Gastrocnemius medialis (tissue), 4 donors: ENCODE measurements around the gene ERICH6. TPM values are rescaled to one million over a fixed set of nuclear protein-coding genes. Genes with fewer than 3 reads are reported as not detected.

Experiments used
- ATAC-seq, 2 donors: fragments of 150-250 bp; one replicate each; pipeline ENCODE4 v1.9.1; 2016
- DNase-seq, 2 donors: peaks; one replicate each; pipeline ENCODE4 v3.0.0-alpha.2; 2019
- H3K27ac ChIP-seq, 4 donors: fragments of 200-600 bp; sonication (generic); 1 replicate in 1 of 4; 2 replicates in 3 of 4; pipeline ENCODE4 v1.5.1; 2016 to 2018; ENCODE audit warnings: mild to moderate bottlenecking in 2 of 4, moderate library complexity in 1 of 4
- H3K27me3 ChIP-seq, 3 donors: fragments of 200-600 bp; sonication (generic) in 2 of 3; 1 replicate in 1 of 3; 2 replicates in 2 of 3; pipeline versions ENCODE4 v1.5.1 to v1.6.0; 2016 to 2019; ENCODE audit warnings: mild to moderate bottlenecking in 1 of 3, moderate library complexity in 1 of 3
- H3K36me3 ChIP-seq, 2 donors: fragments of 200-600 bp; sonication (generic) in 1 of 2; one replicate each; pipeline ENCODE4 v1.5.1; 2017 to 2018
- H3K4me1 ChIP-seq, 2 donors: fragments of 200-600 bp; sonication (generic) in 1 of 2; one replicate each; pipeline ENCODE4 v1.5.1; 2016 to 2017; ENCODE audit warnings: mild to moderate bottlenecking in 2 of 2
- H3K4me3 ChIP-seq, 4 donors: fragments of 200-600 bp; sonication (generic) in 3 of 4; 1 replicate in 1 of 4; 2 replicates in 3 of 4; pipeline ENCODE4 v1.5.1; 2016 to 2019; ENCODE audit warnings: mild to moderate bottlenecking in 2 of 4
- H3K9me3 ChIP-seq, 3 donors: fragments of 200-600 bp; sonication (generic) in 2 of 3; 1 replicate in 1 of 3; 2 replicates in 2 of 3; pipeline ENCODE4 v1.5.1; 2016 to 2019
- CTCF ChIP-seq, 5 experiments: fragments of 450-650 bp in 3 of 5; fragments of 200-600 bp in 2 of 5; sonication (generic) in 2 of 5; IDR thresholded peaks in 4 of 5; conservative IDR thresholded peaks in 1 of 5; 1 replicate in 4 of 5; 2 replicates in 1 of 5; pipeline ENCODE4 v1.5.1; 2016 to 2019; ENCODE audit warnings: antibody characterized with exemption in 5 of 5, mild to moderate bottlenecking in 3 of 5, moderate library complexity in 3 of 5
- POLR2A ChIP-seq, 2 donors: fragments of 450-650 bp; IDR thresholded peaks; one replicate each; pipeline ENCODE4 v1.6.1; 2017; ENCODE audit warnings: antibody characterized with exemption in 2 of 2, mild to moderate bottlenecking in 2 of 2, moderate library complexity in 2 of 2
- in situ Hi-C, 4 donors: fragments of 200-750 bp; cut with MboI; loops; one replicate each; pipeline versions ENCODE4 v1.15.0 to v1.8.0; 2017; ENCODE audit warnings: low sequenced_read_pairs in 4 of 4
- intact Hi-C: fragments of 100-400 bp; cut with DNase I; formaldehyde crosslinking; loops from one replicate; pipeline ENCODE4 v1.15.1; 2023; ENCODE audit warnings: low total_unique reads
- total RNA-seq, 4 donors: library from RNA; depleted of rRNA; stranded (reverse); fragments of >200 nt; gene quantifications; one replicate each; pipeline versions ENCODE4 v1.1.0 to v1.2.3, GENCODE V29; 2016

ERICH6 gene
- total RNA-seq, 4 donors from 2014 or later: not detected

GRCh38 chr3:150635076-150635475 lies 68.6 kb downstream of the ERICH6 start:
- DNase-seq: no peak
- intact Hi-C loops: no loop called here
- Histone ChIP-seq H3K36me3 (peaks cover 0 to 6% of the 10 kb centered on the region in 2 donors), H3K4me3 (no peak overlapping the region), H3K9me3 (no peaks in the 10 kb centered on the region), H3K27ac (no peak overlapping the region), H3K27me3 (no peaks in the 10 kb centered on the region), H3K4me1 (no peaks in the 10 kb centered on the region)
- no peak for TF ChIP-seq POLR2A (IDR thresholded peaks at IDR 0.05)
- no peak for TF ChIP-seq CTCF (IDR thresholded peaks at IDR 0.05 in 4 of 5, conservative IDR thresholded peaks at IDR 0.05 in 1 of 5)
- ATAC-seq: no peak
- in situ Hi-C loops: no loop called here

GRCh38 chr3:150631515-150632221 lies 72.1 kb downstream of the ERICH6 start:
- Histone ChIP-seq H3K4me1 (peaks cover 7 to 14% of the 10 kb centered on the region in 2 donors), H3K4me3 (no peak overlapping the region), H3K9me3 (no peaks in the 10 kb centered on the region), H3K27me3 (no peaks in the 10 kb centered on the region), H3K36me3 (peaks cover 0 to 18% of the 10 kb centered on the region in 2 donors), H3K27ac (no peak overlapping the region)
- TF ChIP-seq POLR2A (IDR thresholded peaks at IDR 0.05) (no peak), CTCF (IDR thresholded peaks at IDR 0.05 in 4 of 5, conservative IDR thresholded peaks at IDR 0.05 in 1 of 5) (no peak)
- in situ Hi-C loops: no loop called here
- intact Hi-C loops: no loop called here
- DNase-seq: no peak
- no peak for ATAC-seq

GRCh38 chr3:150627557-150627956 lies 76.2 kb downstream of the ERICH6 start:
- intact Hi-C loops (no loop called here), in situ Hi-C loops (no loop called here)
- TF ChIP-seq POLR2A (IDR thresholded peaks at IDR 0.05): no peak
- no peak for TF ChIP-seq CTCF (IDR thresholded peaks at IDR 0.05 in 4 of 5, conservative IDR thresholded peaks at IDR 0.05 in 1 of 5)
- Histone ChIP-seq H3K9me3 (no peaks in the 10 kb centered on the region), H3K27me3 (no peaks in the 10 kb centered on the region), H3K4me1 (peaks cover 7 to 24% of the 10 kb centered on the region in 2 donors), H3K27ac (peak overlapping the region; percentile 22 to 62 (median 47)), H3K4me3 (no peak overlapping the region), H3K36me3 (peaks cover 0 to 47% of the 10 kb centered on the region in 2 donors)
- ATAC-seq (peak; percentile 95 to 97), DNase-seq (peak; percentile 31 to 35)

GRCh38 chr3:150626148-150626930 lies 77.4 kb downstream of the ERICH6 start:
- no peak for TF ChIP-seq CTCF (IDR thresholded peaks at IDR 0.05 in 4 of 5, conservative IDR thresholded peaks at IDR 0.05 in 1 of 5)
- no peak for TF ChIP-seq POLR2A (IDR thresholded peaks at IDR 0.05)
- in situ Hi-C loops: no loop called here
- no peak overlapping the region for H3K4me3 ChIP-seq
- H3K4me1 ChIP-seq: peaks cover 7 to 31% of the 10 kb centered on the region in 2 donors
- intact Hi-C loops: no loop called here
- DNase-seq: no peak
- no peaks in the 10 kb centered on the region for H3K27me3 ChIP-seq
- no peaks in the 10 kb centered on the region for H3K9me3 ChIP-seq
- no peak overlapping the region for H3K27ac ChIP-seq
- H3K36me3 ChIP-seq: peaks cover 0 to 47% of the 10 kb centered on the region in 2 donors
- no peak for ATAC-seq
